ENCODE results near the gene NCOA5. TPM values are rescaled to one million over a fixed set of nuclear protein-coding genes. Genes with fewer than 3 reads are reported as not detected.

The NCOA5 gene
- total and polyA plus RNA-seq, 10 donors = 14.3 to 33.2 (median 27.7) TPM

DNA sequence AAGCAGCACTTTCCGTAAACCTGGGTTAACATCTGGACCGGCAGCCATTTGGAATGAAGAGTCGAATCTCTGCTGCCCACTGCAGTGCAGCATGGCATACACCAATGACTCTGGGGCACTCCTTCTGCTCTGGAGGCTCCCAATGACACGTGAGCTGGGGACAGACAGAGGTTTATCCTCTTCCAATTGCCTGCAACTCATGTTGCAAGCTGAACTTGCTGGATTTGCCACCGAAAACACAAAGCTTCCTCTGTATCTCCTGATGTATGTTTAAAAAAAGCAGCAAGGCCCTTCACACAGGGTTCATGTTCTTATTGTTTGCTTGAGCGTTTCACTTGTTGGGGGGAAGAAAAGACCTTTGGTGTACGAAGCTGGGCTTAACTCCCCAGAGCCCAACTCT, 10.8 kb downstream of the NCOA5 start:
- Histone ChIP-seq H3K36me3 (peaks cover 0 to 57% (median 39%) of the 10 kb centered on the region in 6 donors), H3K4me3 (no peak overlapping the region), H3K27me3 (replicated peaks in 1 of 7) (no peaks in the 10 kb centered on the region), H3K9me3 (no peaks in the 10 kb centered on the region), H3K4me1 (peaks cover 4 to 51% (median 36%) of the 10 kb centered on the region in 6 donors), H3K27ac (no peak overlapping the region)
- DNase-seq = no peak
- TF ChIP-seq, protein P1, sequence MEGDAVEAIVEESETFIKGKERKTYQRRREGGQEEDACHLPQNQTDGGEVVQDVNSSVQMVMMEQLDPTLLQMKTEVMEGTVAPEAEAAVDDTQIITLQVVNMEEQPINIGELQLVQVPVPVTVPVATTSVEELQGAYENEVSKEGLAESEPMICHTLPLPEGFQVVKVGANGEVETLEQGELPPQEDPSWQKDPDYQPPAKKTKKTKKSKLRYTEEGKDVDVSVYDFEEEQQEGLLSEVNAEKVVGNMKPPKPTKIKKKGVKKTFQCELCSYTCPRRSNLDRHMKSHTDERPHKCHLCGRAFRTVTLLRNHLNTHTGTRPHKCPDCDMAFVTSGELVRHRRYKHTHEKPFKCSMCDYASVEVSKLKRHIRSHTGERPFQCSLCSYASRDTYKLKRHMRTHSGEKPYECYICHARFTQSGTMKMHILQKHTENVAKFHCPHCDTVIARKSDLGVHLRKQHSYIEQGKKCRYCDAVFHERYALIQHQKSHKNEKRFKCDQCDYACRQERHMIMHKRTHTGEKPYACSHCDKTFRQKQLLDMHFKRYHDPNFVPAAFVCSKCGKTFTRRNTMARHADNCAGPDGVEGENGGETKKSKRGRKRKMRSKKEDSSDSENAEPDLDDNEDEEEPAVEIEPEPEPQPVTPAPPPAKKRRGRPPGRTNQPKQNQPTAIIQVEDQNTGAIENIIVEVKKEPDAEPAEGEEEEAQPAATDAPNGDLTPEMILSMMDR (IDR thresholded peaks at IDR 0.05 in 8 of 11, conservative IDR thresholded peaks at IDR 0.05 in 3 of 11) = no peak
- TF ChIP-seq POLR2AphosphoS5 (IDR thresholded peaks at IDR 0.05) (no peak), POLR2A (IDR thresholded peaks at IDR 0.05) (no peak)
- intact Hi-C loops (cut with DNase I; ENCODE audit: low total_unique reads) = no loop called here
- 84 to 89% (median 86%) methylated on average over 7 of the region's 7 CpGs for WGBS, 5 donors

DNA sequence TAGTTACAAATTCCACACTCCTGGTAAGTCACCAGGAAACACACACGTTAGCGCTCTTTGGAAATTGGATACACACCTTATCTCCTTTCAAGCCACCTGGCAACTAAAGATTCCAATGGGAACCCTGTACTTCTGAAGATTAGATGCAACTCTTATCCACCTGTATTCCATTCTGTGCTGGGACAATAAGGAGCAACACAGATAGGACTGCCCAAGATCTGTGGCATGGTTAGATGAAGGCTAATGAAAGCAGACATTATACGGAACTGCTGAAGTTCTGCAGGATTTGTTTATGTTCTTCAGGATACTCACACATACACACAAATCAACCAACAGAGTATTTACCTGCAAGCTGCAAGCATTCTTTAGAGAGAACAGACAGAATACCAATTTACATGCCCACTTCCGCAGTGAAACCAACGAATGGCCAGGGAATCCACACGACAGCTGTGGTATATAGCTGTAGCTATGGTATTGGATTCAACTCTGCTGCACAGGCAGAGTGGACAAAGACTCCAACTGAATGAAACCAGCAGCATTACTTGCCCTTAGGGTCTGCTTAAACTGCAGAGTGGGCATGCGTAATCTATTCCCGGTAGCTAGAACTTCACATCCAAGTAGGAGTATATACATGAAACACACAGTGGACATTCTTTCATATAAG, 12.0 kb downstream of the NCOA5 start:
- H3K27me3 ChIP-seq (replicated peaks in 1 of 7) = no peaks in the 10 kb centered on the region
- peaks cover 0 to 41% (median 24%) of the 10 kb centered on the region in 6 donors for H3K4me1 ChIP-seq
- no peak for DNase-seq
- no peak overlapping the region for H3K27ac ChIP-seq
- 93 to 99% (median 95%) methylated on average over 8 of the region's 8 CpGs for WGBS, 5 donors
- intact Hi-C loops (cut with DNase I; ENCODE audit: low total_unique reads) = no loop called here
- H3K9me3 ChIP-seq = no peaks in the 10 kb centered on the region
- H3K36me3 ChIP-seq = peaks cover 0 to 69% (median 45%) of the 10 kb centered on the region in 6 donors
- no peak overlapping the region for H3K4me3 ChIP-seq
- TF ChIP-seq POLR2AphosphoS5 (IDR thresholded peaks at IDR 0.05) (no peak), POLR2A (IDR thresholded peaks at IDR 0.05) (no peak)
- TF ChIP-seq, protein P1 (IDR thresholded peaks at IDR 0.05 in 8 of 11, conservative IDR thresholded peaks at IDR 0.05 in 3 of 11) = no peak

DNA sequence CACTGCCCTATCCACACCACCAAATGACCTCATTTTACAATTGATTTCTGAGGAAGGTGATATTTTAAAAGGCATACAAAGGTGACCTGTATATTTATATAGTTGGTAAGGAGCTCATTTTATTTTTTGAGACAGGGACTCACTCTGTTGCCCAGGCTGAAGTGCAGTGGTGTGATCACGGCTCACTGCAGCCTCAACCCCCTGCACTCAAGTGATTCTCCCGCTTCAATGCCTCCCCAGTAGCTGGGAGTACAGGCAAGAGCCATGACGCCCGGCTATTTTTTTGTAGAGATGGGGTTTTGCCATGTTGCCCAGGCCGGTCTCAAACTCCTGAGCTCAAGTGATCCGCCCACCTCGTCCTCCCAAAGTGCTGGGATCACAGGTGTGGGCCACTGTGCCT, 13.0 kb downstream of the NCOA5 start:
- DNase-seq = no peak
- Histone ChIP-seq H3K4me3 (no peak overlapping the region), H3K9me3 (no peaks in the 10 kb centered on the region), H3K27ac (no peak overlapping the region), H3K4me1 (peaks cover 0 to 31% (median 14%) of the 10 kb centered on the region in 6 donors), H3K36me3 (peaks cover 0 to 74% (median 46%) of the 10 kb centered on the region in 6 donors), H3K27me3 (replicated peaks in 1 of 7) (no peaks in the 10 kb centered on the region)
- WGBS, 5 donors = 88 to 97% (median 91%) methylated on average over 7 of the region's 7 CpGs
- intact Hi-C loops (cut with DNase I; ENCODE audit: low total_unique reads) = no loop called here
- TF ChIP-seq POLR2A (IDR thresholded peaks at IDR 0.05) = no peak
- TF ChIP-seq POLR2AphosphoS5 (IDR thresholded peaks at IDR 0.05) = no peak
- TF ChIP-seq, protein P1 (IDR thresholded peaks at IDR 0.05 in 8 of 11, conservative IDR thresholded peaks at IDR 0.05 in 3 of 11) = no peak

DNA sequence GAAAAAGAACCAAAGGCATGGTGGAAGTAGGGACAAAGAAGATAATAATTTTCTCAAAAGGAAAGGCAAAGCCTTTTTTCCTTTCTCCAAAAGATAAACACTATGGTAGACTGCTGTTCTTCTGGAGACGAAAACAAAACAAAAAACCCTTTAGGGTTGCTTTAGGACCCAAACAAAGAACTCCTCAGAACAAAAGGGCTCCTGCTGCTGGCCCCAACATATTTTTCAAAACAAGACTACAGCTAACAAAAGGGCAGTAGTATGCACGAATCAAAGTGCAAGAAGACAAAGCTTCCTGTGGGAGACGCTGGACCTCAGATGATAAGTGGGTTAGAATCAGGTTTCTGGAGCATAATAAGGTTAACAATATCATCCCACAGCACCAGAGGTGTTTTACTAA, 15.8 kb downstream of the NCOA5 start:
- H3K4me1 ChIP-seq = peaks cover 0 to 4% (median 0%) of the 10 kb centered on the region in 6 donors
- intact Hi-C loops (cut with DNase I; ENCODE audit: low total_unique reads) = no loop called here
- H3K27ac ChIP-seq = no peak overlapping the region
- no peak overlapping the region for H3K4me3 ChIP-seq
- no peaks in the 10 kb centered on the region for H3K9me3 ChIP-seq
- WGBS, 5 donors = 83 to 92% (median 86%) methylated on average over 3 of the region's 3 CpGs
- DNase-seq = no peak
- no peaks in the 10 kb centered on the region for H3K27me3 ChIP-seq (replicated peaks in 1 of 7)
- TF ChIP-seq, protein P1 (IDR thresholded peaks at IDR 0.05 in 8 of 11, conservative IDR thresholded peaks at IDR 0.05 in 3 of 11) = no peak
- TF ChIP-seq POLR2AphosphoS5 (IDR thresholded peaks at IDR 0.05) = no peak
- peaks cover 3 to 82% (median 55%) of the 10 kb centered on the region in 6 donors for H3K36me3 ChIP-seq
